ENCODE data around the gene CRYGD.

CRYGD gene

GRCh38 chr2:208077276-208077675 lies 47.0 kb downstream of the CRYGD start:
- no peak for DNase-seq

- peak; percentile 68 for DNase-seq
Observed at GRCh38 chr2:208074610-208075356, 49.5 kb downstream of the CRYGD start.

GRCh38 chr2:208072250-208072892 lies 52.0 kb downstream of the CRYGD start:
- peak; percentile 82 for DNase-seq
